Osteoblast (primary cell): Measurements from ENCODE around the gene NYNRIN. TPM values are rescaled to one million over a fixed set of nuclear protein-coding genes. Genes with fewer than 3 reads are reported as not detected.

Source experiments
- DNase-seq: peaks from one replicate; pipeline ENCODE4 v3.0.0; 2011; ENCODE audit warnings: low spot score, mixed read lengths; ENCODE audit not compliant: insufficient read length; ENCODE audit errors: missing footprints
- H2AFZ ChIP-seq: 2 replicates; pipeline ENCODE4 v1.6.0; 2011; ENCODE audit warnings: mild to moderate bottlenecking, low read length
- H3K27ac ChIP-seq: 2 replicates; pipeline ENCODE4 v1.5.1; 2011; ENCODE audit warnings: mild to moderate bottlenecking, low read depth, low read length, moderate library complexity
- H3K27me3 ChIP-seq: 2 replicates; pipeline ENCODE4 v1.6.0; 2012; ENCODE audit warnings: mild to moderate bottlenecking, control low read depth, inconsistent platforms, low read length, moderate library complexity; ENCODE audit not compliant: insufficient read depth
- H3K36me3 ChIP-seq: 2 replicates; pipeline ENCODE4 v1.5.1; 2011; ENCODE audit warnings: mild to moderate bottlenecking, low read length, control low read depth, moderate library complexity; ENCODE audit not compliant: insufficient read depth
- H3K4me1 ChIP-seq: 2 replicates; pipeline ENCODE4 v1.5.1; 2011; ENCODE audit warnings: mild to moderate bottlenecking, low read length, control low read depth, moderate library complexity; ENCODE audit not compliant: insufficient read depth
- H3K4me2 ChIP-seq: 2 replicates; pipeline ENCODE4 v1.6.0; 2011; ENCODE audit warnings: mild to moderate bottlenecking, low read length; ENCODE audit not compliant: insufficient read depth
- H3K4me3 ChIP-seq: fragments of 200-600 bp; sonication (generic); 3 replicates; pipeline ENCODE4 v1.5.1; 2012; ENCODE audit warnings: mild to moderate bottlenecking, low read length, inconsistent platforms; ENCODE audit not compliant: insufficient read depth
- H3K79me2 ChIP-seq: 2 replicates; pipeline ENCODE4 v1.6.0; 2012; ENCODE audit warnings: mild to moderate bottlenecking, low read length, control low read depth, inconsistent platforms; ENCODE audit not compliant: insufficient read depth
- H3K9me3 ChIP-seq: 2 replicates; pipeline ENCODE4 v1.5.1; 2011; ENCODE audit warnings: low read depth, low read length, control low read depth
- H4K20me1 ChIP-seq: 2 replicates; pipeline ENCODE4 v1.6.0; 2012; ENCODE audit warnings: mild to moderate bottlenecking, low read length, control low read depth; ENCODE audit not compliant: insufficient read depth
- total RNA-seq: library from RNA; depleted of rRNA; stranded (reverse); fragments of >200 nt; gene quantifications from 2 replicates; pipeline ENCODE4 v1.2.3, GENCODE V29; 2012
- TF ChIP-seq, protein P1 (sequence below): IDR thresholded peaks from 2 replicates; pipeline ENCODE4 v1.5.1; 2011; ENCODE audit warnings: mild to moderate bottlenecking, low read depth, low read length, moderate library complexity; ENCODE audit errors: extremely low read depth

NYNRIN gene
- total RNA-seq, 1 donor = 7.2 TPM

DNA sequence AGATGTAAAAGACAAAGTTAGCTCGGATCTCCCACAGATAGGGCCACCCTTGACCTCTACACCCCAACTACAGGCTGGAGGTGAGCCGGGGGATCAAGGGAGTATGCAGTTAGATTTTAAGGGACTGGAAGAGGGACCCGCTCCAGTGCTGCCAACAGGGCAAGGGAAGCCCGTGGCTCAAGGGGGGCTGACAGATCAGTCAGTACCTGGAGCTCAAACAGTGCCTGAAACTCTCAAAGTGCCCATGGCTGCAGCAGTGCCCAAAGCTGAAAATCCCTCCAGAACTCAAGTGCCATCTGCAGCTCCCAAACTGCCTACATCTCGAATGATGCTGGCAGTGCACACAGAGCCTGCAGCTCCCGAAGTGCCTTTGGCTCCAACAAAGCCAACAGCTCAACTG, 10.4 kb downstream of the NYNRIN start:
- DNase-seq = no peak
- no peaks in the 10 kb centered on the region for H3K36me3 ChIP-seq
- no peaks in the 10 kb centered on the region for H3K79me2 ChIP-seq
- TF ChIP-seq, protein P1, sequence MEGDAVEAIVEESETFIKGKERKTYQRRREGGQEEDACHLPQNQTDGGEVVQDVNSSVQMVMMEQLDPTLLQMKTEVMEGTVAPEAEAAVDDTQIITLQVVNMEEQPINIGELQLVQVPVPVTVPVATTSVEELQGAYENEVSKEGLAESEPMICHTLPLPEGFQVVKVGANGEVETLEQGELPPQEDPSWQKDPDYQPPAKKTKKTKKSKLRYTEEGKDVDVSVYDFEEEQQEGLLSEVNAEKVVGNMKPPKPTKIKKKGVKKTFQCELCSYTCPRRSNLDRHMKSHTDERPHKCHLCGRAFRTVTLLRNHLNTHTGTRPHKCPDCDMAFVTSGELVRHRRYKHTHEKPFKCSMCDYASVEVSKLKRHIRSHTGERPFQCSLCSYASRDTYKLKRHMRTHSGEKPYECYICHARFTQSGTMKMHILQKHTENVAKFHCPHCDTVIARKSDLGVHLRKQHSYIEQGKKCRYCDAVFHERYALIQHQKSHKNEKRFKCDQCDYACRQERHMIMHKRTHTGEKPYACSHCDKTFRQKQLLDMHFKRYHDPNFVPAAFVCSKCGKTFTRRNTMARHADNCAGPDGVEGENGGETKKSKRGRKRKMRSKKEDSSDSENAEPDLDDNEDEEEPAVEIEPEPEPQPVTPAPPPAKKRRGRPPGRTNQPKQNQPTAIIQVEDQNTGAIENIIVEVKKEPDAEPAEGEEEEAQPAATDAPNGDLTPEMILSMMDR = no peak
- no peaks in the 10 kb centered on the region for H4K20me1 ChIP-seq
- H3K4me2 ChIP-seq = no peak overlapping the region
- no peaks in the 10 kb centered on the region for H3K9me3 ChIP-seq
- H3K4me3 ChIP-seq = no peak overlapping the region
- no peaks in the 10 kb centered on the region for H3K4me1 ChIP-seq
- no peaks in the 10 kb centered on the region for H3K27me3 ChIP-seq
- no peak overlapping the region for H3K27ac ChIP-seq
- no peak overlapping the region for H2AFZ ChIP-seq

GRCh38 chr14:24409956-24410355, 11.2 kb downstream of the NYNRIN start:
- no peaks in the 10 kb centered on the region for H3K36me3 ChIP-seq
- TF ChIP-seq, protein P1 = no peak
- H3K4me2 ChIP-seq = no peak overlapping the region
- no peaks in the 10 kb centered on the region for H3K4me1 ChIP-seq
- no peaks in the 10 kb centered on the region for H3K79me2 ChIP-seq
- H3K27ac ChIP-seq = no peak overlapping the region
- H4K20me1 ChIP-seq = no peaks in the 10 kb centered on the region
- no peaks in the 10 kb centered on the region for H3K9me3 ChIP-seq
- H3K4me3 ChIP-seq = no peak overlapping the region
- no peak overlapping the region for H2AFZ ChIP-seq
- DNase-seq = no peak
- no peaks in the 10 kb centered on the region for H3K27me3 ChIP-seq

- peak; percentile 93 for DNase-seq
- TF ChIP-seq, protein P1 = peak; percentile 76
- Histone ChIP-seq H3K4me2 (no peak overlapping the region), H3K4me1 (no peaks in the 10 kb centered on the region), H3K4me3 (no peak overlapping the region), H3K79me2 (no peaks in the 10 kb centered on the region), H3K9me3 (no peaks in the 10 kb centered on the region), H2AFZ (no peak overlapping the region), H3K27me3 (no peaks in the 10 kb centered on the region), H4K20me1 (no peaks in the 10 kb centered on the region), H3K36me3 (no peaks in the 10 kb centered on the region), H3K27ac (no peak overlapping the region)
Measured at GRCh38 chr14:24411443-24412389, 12.9 kb downstream of the NYNRIN start.

DNA sequence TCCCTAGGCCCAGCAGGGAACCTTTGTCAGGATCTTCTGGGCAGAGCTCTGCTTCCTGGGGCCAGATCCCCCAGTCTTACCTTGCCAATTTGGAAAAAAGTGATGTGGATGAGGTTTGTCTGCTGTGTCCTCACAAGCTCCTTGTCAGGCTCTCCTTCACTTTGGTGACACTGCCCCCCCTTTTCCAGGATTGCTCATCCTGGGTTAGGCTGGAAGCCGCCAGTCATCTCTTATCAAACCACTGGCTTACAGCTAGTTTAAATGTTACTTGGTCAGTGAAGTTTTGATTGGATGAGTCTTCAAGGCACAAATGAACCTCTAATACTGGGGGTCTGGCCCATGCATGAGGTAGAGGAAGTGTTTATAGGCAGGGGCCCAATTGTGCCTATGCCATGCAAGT, 15.3 kb downstream of the NYNRIN start:
- DNase-seq = no peak
- H3K9me3 ChIP-seq = no peaks in the 10 kb centered on the region
- no peaks in the 10 kb centered on the region for H3K79me2 ChIP-seq
- TF ChIP-seq, protein P1 = no peak
- no peaks in the 10 kb centered on the region for H3K27me3 ChIP-seq
- no peaks in the 10 kb centered on the region for H3K36me3 ChIP-seq
- H3K27ac ChIP-seq = no peak overlapping the region
- no peak overlapping the region for H3K4me3 ChIP-seq
- H4K20me1 ChIP-seq = no peaks in the 10 kb centered on the region
- H3K4me2 ChIP-seq = no peak overlapping the region
- H2AFZ ChIP-seq = no peak overlapping the region
- H3K4me1 ChIP-seq = peaks cover 8% of the 10 kb centered on the region
